ENCODE results near the gene TMCO4. TPM values are rescaled to one million over a fixed set of nuclear protein-coding genes. Genes with fewer than 3 reads are reported as not detected.

The TMCO4 gene
- total RNA-seq, 1 experiment from 2014 or later: 7.2 TPM

DNA sequence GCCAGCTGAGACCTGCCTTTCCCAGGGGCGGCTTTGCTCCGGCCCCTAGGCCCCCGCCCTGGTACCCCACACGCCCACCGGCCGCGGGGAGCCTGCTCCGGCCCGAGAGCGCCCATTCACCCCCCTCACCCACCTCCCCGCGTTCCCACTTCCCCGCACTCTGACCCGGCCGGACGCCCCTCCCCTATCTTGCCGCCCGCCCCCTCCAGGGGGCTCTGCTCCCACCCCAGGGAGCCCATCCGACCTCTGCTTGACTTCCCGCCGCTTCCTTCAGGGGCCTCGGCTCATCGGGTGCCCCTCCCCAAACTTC is 134.6 kb downstream of the TMCO4 start:
- POLR2A ChIA-PET: no interaction called here
- Mint-ChIP-seq H3K9me3 (no peaks in the 10 kb centered on the region), H3K36me3 (no peaks in the 10 kb centered on the region), H3K4me1 (peaks cover 4% of the 10 kb centered on the region), H3K4me3 (peak overlapping the region; percentile 71), H3K27me3 (ENCODE audit: low read depth) (peaks cover 61% of the 10 kb centered on the region), H3K27ac (no peak overlapping the region)
- TF ChIP-seq ZNF423 (CRISPR knock-in tag; IDR thresholded peaks at IDR 0.05): peak; percentile 49; the same call in 1 of the 2 replicates
- TF ChIP-seq JAZF1 (CRISPR knock-in tag; IDR thresholded peaks at IDR 0.05): no peak
- no peak; the same call in 1 of the 2 replicates for ATAC-seq
- DNase-seq (ENCODE audit: low spot score): no peak
- CTCF ChIA-PET: interaction anchor here (0.6 to 2.0 kb wide), 3 partner anchors 11 to 40 kb away, joined by 3 to 14 read pairs (median 3); no protein-coding TSS in a partner anchor

GRCh38 chr1:19664453-19665185 is 135.1 kb downstream of the TMCO4 start, which contains the start of gene HTR6:
Gene HTR6, plus strand, starts transcription at chr1:19664875. Its CDS starts 879 bp downstream, at chr1:19665754.
- H3K27ac Mint-ChIP-seq: no peak within 1 kb of the TSS
- H3K27me3 Mint-ChIP-seq (ENCODE audit: low read depth): peaks cover 61% of the 10 kb centered on the region
- no peaks in the 10 kb centered on the region for H3K36me3 Mint-ChIP-seq
- ChIA-PET CTCF (interaction anchor here (0.6 to 6.5 kb wide), 5 partner anchors 11 to 51 kb away, joined by 3 to 208 read pairs (median 5); no protein-coding TSS in a partner anchor), POLR2A (no interaction called here)
- peak within 1 kb of the TSS; percentile 71 for H3K4me3 Mint-ChIP-seq
- ATAC-seq (no peak; the same call in 1 of the 2 replicates), DNase-seq (ENCODE audit: low spot score) (no peak)
- no peaks in the 10 kb centered on the region for H3K9me3 Mint-ChIP-seq
- peaks cover 4% of the 10 kb centered on the region for H3K4me1 Mint-ChIP-seq
- no peak for TF ChIP-seq CDX4 (CRISPR knock-in tag; IDR thresholded peaks at IDR 0.05; ENCODE audit: borderline replicate concordance)
- peak; percentile 60; the same call in 1 of the 2 replicates for TF ChIP-seq GTF2I (CRISPR knock-in tag; conservative IDR thresholded peaks at IDR 0.05)
- TF ChIP-seq ZNF423 (CRISPR knock-in tag; IDR thresholded peaks at IDR 0.05): 0 out of 2 replicates have a peak, but pooled peaks have one; percentile 6
- TF ChIP-seq RELA (CRISPR knock-in tag; IDR thresholded peaks at IDR 0.05; ENCODE audit: borderline replicate concordance): no peak
- TF ChIP-seq USF2 (CRISPR knock-in tag; IDR thresholded peaks at IDR 0.05): no peak
- no peak for TF ChIP-seq E2F1 (CRISPR knock-in tag; IDR thresholded peaks at IDR 0.05)

GRCh38 chr1:19662313-19662712 is 137.4 kb downstream of the TMCO4 start:
- peaks cover 43% of the 10 kb centered on the region for H3K27me3 Mint-ChIP-seq (ENCODE audit: low read depth)
- no peaks in the 10 kb centered on the region for H3K9me3 Mint-ChIP-seq
- POLR2A ChIA-PET: interaction anchor here (1.0 kb wide), 1 partner anchor 42 kb away, joined by 4 read pairs; no protein-coding TSS in a partner anchor
- CTCF ChIA-PET: interaction anchor here (0.5 to 6.5 kb wide), 46 partner anchors 9 to 401 kb away, joined by 3 to 208 read pairs (median 5); partner anchors contain the start of genes AKR7A3, CAPZB, NBL1 and RNF186
- H3K4me3 Mint-ChIP-seq: no peak overlapping the region
- H3K4me1 Mint-ChIP-seq: peaks cover 11% of the 10 kb centered on the region
- H3K36me3 Mint-ChIP-seq: no peaks in the 10 kb centered on the region
- DNase-seq (ENCODE audit: low spot score) (no peak), ATAC-seq (no peak)
- H3K27ac Mint-ChIP-seq: no peak overlapping the region
- no peak for TF ChIP-seq FOXJ3 (CRISPR knock-in tag; IDR thresholded peaks at IDR 0.05; ENCODE audit: borderline replicate concordance)
- no peak for TF ChIP-seq TEAD4 (CRISPR knock-in tag; IDR thresholded peaks at IDR 0.05)
- TF ChIP-seq ZNF219 (CRISPR knock-in tag; IDR thresholded peaks at IDR 0.05; ENCODE audit: borderline replicate concordance): no peak
- TF ChIP-seq, protein P1, sequence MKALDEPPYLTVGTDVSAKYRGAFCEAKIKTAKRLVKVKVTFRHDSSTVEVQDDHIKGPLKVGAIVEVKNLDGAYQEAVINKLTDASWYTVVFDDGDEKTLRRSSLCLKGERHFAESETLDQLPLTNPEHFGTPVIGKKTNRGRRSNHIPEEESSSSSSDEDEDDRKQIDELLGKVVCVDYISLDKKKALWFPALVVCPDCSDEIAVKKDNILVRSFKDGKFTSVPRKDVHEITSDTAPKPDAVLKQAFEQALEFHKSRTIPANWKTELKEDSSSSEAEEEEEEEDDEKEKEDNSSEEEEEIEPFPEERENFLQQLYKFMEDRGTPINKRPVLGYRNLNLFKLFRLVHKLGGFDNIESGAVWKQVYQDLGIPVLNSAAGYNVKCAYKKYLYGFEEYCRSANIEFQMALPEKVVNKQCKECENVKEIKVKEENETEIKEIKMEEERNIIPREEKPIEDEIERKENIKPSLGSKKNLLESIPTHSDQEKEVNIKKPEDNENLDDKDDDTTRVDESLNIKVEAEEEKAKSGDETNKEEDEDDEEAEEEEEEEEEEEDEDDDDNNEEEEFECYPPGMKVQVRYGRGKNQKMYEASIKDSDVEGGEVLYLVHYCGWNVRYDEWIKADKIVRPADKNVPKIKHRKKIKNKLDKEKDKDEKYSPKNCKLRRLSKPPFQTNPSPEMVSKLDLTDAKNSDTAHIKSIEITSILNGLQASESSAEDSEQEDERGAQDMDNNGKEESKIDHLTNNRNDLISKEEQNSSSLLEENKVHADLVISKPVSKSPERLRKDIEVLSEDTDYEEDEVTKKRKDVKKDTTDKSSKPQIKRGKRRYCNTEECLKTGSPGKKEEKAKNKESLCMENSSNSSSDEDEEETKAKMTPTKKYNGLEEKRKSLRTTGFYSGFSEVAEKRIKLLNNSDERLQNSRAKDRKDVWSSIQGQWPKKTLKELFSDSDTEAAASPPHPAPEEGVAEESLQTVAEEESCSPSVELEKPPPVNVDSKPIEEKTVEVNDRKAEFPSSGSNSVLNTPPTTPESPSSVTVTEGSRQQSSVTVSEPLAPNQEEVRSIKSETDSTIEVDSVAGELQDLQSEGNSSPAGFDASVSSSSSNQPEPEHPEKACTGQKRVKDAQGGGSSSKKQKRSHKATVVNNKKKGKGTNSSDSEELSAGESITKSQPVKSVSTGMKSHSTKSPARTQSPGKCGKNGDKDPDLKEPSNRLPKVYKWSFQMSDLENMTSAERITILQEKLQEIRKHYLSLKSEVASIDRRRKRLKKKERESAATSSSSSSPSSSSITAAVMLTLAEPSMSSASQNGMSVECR (CRISPR knock-in tag; IDR thresholded peaks at IDR 0.05; ENCODE audit: borderline replicate concordance): no peak
- TF ChIP-seq AR (CRISPR knock-in tag; IDR thresholded peaks at IDR 0.05): no peak
- no peak for TF ChIP-seq USF2 (CRISPR knock-in tag; IDR thresholded peaks at IDR 0.05)
- TF ChIP-seq ATF6 (CRISPR knock-in tag; IDR thresholded peaks at IDR 0.05): no peak
- no peak for TF ChIP-seq MXD4 (CRISPR knock-in tag; IDR thresholded peaks at IDR 0.05; ENCODE audit: borderline replicate concordance)
- TF ChIP-seq TP53 (CRISPR knock-in tag; IDR thresholded peaks at IDR 0.05): no peak
